HG02759 (cell line): ENCODE data around the gene BRSK2.

Experiments used
- ATAC-seq: cut with Tn5 transposase; IDR thresholded peaks from one replicate; pipeline ENCODE4 v1.9.1; 2021; ENCODE audit warnings: mild to moderate bottlenecking, moderate library complexity; ENCODE audit not compliant: unreplicated experiment

Gene BRSK2

DNA sequence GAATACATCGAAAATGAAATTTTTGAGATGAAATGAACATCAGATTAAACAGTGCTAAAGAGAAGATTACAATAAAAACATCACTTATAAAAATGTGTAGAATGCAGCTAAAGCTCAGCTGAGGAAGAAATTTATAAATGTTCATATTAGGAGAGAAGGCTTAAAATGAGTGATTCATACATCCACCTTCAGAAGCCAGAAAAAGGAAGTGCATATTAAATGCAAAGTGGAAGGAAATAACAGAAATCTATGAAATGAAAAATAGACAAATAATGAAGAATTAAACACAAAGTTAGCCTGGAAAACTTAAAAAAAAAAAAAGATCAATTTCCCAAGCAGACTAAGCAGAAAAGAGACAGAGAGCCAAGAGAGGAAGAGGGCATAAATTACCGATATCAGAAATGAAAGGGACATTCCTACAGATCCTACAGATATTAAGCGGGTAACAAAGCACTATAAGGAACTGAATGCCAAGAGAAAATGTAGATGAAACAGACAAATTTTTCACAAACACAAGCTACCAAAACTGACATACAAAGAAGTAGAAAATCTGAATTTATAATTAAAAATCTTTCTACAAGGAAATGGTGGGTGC is 104.0 kb downstream of the BRSK2 start:
- no peak for ATAC-seq

DNA sequence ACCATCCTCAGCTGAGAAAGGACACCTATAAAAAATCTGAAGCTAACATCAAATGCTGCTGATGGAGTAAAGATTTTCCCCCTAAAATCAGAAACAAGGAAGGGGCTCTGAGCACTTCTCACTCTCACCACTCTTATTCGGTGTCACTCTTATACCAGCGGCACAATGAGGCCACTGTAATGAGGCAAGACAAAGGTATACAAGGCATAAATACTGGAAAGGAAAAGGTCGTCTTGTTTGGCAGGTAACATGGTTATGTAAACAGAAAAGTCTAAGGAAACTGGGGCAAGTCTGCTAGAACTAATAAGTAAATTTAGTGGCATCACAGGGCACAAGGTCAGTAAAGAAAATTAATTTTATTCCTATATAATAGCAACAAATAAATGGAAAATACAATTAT is 104.9 kb downstream of the BRSK2 start:
- no peak for ATAC-seq

DNA sequence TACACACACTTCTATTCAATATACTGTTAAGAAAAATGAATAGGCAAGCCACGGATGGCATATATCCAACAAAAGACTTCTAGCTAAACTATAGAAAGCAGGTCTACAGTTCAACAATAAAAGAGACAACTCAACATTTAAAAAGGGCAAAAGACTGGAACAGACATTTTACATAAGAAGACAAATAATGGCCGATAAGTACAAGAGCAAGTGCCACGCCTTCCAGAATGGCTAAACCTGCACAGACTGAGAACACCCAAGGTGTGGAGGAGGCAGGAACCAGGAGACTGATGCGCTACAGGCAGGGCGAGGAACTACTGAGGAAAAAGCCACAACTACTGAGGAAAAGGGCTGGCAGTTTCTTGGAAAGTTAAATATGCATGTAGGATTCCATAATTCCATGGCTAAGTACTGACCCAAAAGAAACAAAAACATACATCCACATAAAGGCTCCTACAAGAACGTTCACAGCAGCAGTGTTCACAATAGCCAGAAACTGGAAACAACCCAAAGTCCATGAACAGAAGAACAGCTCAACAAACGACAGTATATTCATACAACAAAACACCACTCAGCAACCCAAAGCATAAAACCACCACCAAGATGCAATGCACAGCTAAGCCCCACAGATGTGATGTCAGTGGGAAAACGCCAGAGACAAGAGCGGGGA is 106.5 kb downstream of the BRSK2 start:
- no peak for ATAC-seq

DNA sequence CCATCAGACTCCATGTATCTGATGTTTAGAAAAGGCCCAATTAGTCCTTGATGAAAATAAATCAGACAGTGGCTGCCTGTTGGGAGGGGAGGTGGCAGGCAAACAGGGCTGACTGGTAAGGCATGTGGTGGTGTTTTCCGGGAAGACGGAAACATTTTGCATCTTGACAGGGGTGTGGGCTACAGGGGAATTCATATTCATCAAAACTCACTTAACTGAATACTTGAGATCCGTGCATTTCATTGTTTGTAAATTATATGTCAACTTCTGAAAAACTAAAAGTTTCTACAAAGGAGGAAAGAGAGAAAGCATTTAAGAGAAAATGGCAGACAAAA is 107.0 kb downstream of the BRSK2 start:
- ATAC-seq: no peak

DNA sequence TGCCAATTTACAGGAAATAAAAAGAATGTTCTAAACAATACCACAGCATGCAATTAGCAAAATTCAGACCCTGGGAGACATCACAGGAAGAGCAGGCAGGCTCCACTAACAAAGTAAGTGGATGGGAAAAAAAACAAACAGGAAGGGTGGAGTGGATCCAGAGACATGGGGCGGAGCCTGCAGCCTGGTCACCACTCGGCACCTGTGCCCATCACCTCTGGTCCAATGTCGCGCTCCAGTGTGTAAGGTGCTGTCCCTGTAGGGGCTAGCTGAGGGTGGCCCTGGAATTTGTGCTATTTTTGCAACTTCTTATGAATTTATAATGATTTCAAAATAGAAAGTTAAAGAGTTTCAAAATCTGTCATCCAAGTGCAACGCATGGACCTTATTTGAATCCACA is 107.9 kb downstream of the BRSK2 start:
- no peak for ATAC-seq

DNA sequence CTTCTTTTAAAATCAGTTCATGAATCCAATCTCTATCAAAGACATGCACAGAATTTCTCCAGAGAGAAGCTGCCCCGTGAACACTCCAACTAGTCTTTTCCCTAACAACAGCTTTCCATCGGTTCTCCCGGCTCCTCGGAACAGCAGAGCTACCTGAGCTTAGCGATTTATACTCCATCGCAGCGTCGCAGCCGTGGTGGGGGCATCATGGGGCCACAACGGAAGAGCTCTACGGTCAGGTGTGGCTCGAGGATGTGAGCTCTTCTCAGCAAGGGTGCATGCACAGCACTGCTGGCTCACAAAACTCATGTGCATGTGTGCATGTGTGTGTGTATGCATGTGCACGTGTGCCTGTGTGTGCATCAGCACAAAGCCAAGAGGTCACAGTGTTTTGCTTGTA is 108.5 kb downstream of the BRSK2 start:
- ATAC-seq: no peak

DNA sequence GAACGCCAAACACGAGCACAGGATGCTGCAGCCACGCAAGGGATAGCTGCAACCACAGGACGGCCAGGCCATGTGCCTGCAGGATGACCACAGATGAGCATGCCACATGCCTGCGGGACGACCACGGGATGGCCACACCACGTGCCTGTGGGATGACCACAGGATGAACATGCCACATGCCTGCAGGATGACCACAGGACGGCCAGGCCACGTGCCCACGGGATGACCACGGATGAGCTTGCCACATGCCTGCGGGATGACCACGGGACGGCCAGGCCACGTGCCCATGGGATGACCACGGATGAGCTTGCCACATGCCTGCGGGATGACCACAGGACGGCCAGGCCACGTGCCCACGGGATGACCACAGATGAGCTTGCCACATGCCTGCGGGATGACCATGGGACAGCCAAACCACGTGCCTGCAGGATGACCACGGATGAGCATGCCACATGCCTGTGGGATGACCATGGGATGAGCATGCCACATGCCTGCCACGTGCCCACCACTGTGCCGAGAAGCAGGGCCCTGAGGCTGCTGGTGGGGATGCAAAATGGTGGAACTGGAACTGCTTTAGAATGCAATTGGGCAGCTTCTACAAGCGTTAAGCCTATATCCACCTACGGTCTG is 109.6 kb downstream of the BRSK2 start:
- no peak for ATAC-seq

DNA sequence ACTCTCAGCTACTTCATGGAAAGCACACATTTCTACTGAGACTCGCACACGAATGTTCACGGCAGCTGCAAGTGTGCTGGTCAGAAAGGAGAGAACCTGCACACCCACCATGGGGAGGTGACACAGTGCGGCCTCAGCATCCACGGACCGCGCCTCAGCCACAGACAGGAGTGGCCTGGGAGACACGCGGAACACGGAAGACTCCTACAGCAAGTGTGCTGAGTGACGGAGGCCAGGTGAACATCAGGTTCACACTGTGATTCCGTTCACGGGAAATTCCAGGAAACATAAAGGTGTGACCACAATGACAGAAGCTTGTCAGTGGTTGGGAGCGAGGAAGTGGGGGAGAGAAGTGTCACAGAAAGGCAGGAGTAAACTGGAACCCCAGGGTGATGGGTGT is 110.2 kb downstream of the BRSK2 start:
- no peak for ATAC-seq

DNA sequence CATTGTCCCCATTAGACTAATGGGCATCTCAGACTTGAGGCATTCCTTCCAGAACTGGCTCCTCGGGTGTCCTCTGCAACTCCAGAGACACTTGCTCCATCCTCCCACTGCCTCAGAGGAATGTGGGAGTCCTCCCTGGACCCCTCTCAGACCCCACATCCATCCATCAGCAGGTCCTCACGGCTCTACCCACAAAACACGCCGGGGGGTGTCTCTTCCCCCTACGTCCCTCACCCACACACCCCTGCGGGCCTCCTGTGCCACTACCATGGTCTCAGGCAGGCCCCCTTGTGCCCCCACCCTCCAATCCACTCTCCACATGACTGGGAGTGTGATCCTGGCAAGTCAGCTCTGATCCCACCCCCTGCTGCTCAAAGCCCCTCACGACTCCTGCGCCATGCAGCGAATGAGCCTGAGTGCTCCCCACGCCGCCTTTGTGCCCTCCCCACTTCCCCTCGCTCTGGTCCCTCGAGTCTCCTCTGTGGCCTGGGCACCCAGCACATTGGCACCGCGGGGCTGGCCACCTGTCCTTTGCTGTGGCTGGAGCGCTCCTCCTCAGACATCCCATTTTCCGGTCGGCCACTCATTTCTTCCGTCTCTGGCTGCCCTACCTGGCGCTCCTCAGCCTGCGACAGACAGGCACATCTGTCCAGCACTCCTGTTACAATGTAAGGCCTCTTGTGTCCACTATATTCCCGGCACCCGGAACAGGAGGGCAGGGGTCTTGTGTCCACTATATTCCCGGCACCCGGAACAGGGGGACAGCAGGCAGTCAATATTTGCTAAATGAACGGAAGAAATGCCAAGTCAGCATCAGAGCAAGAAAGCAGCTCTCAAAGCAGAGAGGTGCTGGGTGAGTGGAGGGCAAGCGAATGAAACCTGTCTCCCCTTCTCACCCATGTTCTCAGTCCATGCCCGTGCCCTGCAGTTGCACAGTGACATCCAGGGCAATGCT is 111.0 kb downstream of the BRSK2 start:
- no peak for ATAC-seq

DNA sequence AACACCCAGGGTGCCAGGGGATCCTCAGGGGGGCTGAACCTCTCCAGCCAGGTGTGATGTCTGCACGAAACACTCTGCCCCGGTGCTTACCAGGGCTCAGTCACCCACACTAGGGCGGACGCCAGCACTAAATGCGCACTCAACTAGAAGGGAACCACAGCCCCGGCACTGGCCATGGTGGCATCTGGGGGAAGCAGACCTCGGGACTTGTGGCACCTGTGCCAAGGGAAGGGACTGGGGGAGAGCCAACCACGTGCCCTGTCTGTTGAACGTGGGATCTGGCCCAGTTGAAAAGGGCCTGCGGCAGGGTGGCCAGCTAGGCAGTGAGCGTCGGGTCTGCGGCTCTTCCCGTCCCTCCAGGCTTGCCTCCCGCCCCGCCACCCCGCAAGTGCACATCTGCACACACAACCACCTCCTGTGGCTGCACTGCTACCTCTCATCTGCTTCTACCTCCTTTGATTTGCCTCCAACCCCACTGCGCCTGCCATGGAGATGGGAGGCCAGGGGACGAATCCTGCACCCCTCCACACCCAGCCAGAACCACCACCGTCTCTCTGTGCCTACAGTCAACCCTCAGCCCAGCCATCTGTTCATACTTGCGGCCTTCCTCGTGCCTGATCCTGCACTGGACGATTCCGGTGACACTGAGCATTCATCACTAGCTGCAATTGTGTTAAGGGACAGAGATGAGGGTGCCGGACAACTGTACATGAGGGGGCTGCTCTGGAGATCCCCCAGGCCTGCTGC is 111.9 kb downstream of the BRSK2 start:
- ATAC-seq: no peak

DNA sequence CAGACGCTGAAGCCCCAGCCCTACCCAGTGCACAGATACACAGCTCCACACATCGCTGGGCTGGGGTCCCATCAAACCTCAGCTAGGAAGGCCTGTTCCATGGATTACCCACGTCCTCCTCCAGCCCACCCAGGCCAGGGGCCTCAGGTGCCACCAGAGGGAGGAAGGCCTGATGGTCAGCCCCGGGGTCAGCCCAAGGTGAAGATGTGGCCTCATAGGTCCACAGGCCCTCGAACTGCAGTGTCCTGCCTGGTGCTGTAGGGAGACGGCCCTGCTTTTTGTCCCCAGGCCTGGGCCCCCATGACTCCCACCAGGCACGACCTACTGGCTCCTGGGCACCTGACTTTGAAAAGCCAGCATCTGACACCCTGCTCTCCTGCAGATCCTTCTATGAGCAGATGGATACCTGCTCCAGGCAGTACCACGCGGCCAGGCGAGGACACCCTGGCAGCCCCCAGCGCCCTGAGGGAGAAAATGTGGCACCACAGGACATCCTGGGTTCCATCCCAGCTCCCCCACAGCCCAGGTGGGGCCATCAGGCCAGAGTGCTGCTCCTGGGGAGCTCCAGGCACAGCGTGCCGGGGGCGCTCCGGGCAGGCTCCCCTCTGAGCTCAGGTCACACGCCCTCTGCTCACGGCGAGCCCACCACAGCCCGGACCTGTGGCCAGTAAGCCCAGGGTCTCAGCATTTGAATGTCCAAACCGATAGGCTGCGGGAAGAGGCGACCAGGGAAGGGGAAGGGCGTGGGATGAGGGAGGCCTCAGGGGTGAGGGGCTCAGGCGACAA is 112.6 kb downstream of the BRSK2 start:
- no peak for ATAC-seq

DNA sequence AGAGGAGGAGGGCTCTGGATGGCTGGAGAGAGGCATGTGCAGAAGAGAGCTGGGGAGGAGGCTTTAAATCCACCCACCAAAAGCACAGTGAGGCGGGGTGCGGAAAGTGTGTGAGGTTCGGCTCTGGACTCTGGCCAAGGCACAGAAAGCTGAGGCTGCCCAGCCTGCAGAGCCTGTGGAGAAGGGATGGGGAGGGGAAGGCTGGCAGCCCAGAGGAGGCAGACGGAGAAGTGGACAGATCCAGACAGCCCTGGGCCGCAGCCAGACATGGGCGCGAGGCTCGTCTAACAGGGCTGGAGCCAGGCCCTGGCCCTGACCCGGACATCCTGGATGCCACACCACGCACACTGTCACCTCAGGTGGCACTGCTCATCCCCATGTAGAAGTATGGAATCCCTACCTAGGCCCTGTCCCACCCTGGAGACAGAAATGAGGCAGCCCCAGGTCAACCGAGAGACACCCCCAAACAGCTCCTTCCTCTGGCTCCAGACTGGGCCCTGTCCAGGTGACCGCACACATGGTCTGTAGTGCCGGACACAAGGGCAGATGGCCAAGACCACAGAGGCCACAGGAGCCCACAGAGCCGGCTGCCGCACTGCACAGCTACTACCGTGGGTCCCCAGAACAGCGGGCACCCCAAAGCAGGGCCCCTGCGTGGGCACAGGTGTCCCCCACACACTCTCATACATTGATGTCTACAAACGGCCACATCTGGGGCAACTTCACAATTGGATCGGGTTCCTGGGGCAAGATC is 113.4 kb downstream of the BRSK2 start:
- ATAC-seq: no peak

DNA sequence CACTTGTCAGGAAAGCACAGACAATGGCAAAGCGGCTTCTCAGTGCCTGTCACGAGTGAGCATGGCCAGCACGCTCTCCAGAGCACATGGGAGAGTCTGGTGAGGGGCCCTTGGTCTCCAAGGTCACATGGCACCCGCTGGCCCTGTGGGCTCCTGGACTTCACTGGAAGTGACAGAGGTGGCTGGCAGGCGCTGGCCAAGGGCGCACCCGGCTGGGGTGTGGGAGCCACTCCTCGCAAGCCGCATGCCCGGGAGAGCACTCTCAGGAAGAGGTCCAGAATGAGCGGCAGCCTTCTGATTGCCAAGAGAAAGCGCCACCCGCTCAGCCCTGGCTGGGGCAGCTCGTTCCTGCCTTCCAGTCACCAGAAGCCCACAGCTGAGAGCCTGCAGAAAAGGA is 114.0 kb downstream of the BRSK2 start:
- no peak for ATAC-seq

DNA sequence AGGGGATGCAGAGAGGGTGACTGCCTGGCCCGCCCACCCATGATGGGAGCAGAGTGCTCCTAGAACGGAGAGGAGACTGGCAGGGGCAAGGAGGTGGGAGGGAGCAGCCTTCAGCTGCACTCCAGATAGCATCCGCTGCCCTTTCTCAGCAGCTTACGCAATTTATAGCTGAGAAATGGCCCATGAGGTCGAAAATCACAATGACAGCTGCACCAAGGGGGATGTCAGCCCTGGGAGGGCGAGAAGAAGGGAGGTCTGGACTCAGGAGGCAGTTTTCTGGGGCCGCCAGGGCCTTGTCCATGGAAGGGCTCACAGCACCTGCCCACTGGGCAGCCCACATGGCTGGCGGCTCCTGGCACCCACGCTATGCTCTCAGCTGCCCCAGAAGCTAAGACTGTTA is 114.4 kb downstream of the BRSK2 start:
- no peak for ATAC-seq

DNA sequence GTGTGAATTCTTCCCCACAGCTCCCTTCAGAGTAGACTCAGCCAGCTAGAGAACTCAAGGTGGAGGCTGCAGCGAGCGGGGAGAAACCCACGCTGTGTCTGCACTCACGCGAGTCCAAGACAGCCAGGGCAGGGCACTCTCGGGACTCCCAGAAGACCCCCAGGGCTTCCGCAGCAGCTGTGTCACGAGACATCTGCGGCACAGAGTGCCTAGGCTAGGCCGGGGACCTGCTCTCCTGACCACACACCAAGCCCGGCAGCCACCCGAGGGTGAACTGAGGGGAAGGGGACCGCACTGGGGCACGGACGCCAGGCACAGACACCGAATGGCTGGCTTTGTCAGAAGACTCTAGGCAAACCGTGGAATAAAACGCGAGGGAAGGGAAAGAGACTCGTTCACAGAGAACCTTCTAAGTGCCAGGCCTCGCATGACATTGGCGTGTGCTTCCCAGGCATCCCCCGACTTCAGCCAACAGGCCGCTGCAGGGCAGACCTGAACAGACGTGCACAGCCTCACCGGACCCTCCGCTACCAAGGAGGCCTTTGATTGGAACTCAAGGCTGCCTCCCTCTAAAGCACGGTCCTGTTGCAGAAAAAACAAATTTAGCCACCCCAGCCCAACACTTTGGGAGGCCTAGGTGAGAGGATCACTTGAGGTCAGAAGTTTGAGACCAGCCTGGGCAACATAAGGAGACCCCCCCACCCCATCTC is 115.0 kb downstream of the BRSK2 start:
- ATAC-seq: no peak

DNA sequence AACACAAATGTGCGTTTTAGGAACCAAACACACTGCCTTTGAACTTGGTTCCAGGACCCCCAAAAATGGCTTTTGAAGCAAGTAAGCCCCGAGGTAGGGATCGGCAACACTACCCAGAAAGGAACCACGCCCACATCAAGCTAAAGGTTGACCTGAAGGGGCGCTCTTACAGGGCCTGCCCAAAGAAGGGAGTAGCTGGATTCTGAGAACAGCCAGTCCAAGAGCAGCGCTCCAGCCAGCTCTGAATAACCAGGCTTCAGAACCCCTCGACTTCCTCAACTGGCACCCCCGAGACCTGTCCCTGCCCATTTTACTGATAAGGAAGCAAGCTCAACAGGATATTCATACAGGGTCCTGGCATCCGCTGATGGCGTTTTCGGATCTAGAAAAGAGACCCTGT is 115.7 kb downstream of the BRSK2 start:
- ATAC-seq: no peak

DNA sequence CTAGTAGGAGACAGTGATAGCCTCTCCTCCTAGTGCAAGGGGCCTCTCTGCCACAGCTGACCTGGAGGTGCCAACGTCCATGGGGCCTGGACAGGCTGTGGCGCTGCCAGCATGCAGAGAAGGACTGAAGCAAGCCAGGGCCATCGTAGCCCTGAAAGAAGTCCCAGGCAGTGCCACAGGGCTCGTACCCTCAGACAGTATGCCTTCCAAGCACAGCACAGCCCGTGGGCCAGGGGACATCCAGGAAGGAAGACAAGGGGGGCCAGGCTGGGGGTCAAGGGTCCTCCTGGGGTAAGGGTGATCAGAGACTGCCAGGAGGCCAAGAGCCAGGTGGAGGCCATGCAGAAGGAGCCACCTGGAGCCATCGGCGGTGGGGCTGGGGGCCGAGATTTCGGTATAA is 117.2 kb downstream of the BRSK2 start:
- ATAC-seq: no peak

DNA sequence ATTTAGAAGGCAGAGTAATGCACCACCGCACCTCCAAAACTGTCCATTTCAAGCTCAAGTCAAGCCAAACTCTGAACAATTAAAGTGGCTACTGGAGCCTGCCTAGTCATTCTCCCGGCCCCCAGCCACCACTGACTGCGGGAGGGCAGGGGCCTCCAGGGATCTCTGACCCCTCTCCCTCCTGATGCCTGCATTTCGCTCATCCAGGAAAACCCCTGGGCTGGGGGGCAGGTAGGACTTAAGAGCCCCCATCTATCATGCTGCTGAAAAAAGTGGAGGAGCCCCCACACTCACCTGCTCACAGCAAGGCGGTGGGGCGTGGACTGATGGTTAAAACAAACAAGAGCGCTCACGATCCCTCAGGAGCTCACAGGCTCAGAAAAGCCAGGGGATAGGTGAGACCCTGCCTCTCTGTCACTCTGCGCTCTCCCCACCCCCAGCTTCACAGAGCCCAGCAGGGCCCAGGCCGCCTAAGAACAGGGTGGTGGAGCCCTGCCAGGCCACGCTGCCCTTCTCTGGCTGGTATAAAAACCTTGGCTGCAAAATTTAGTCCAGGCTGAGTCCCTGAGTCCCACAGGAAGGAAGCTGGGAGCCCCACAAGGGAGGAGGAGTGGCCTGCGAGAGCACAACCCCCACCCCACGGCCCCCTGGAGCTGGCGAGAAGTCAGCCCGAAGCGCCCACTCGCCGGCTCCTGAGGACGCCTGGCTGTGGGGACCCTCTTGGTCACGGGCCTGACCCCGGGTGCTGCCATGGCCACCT is 117.8 kb downstream of the BRSK2 start:
- no peak for ATAC-seq
